K562 (cell line): ENCODE data around the gene FANK1. TPM values are rescaled to one million over a fixed set of nuclear protein-coding genes. Genes with fewer than 3 reads are reported as not detected.
"Not testable (repeated sequence)": the region's sequence is repeated elsewhere in the genome, so short reads cannot be mapped to it uniquely, and the experiment has no call there.

Source experiments
- ATAC-seq: fragments of 200-7000 bp; cut with Tn5 transposase; 3 replicates; pipeline ENCODE4 v1.9.1; 2020; ENCODE audit warnings: moderate library complexity
- BruUV-seq: library from RNA; stranded (reverse); fragments of 400-500 nt; replicated peaks from 2 replicates; lab custom pipeline; 2021; lab: Mats Ljungman, UMichigan
- CTCF ChIA-PET: fragments of 300-600 bp; formaldehyde crosslinking; extraction: SDS; loops from one replicate; lab custom pipeline; 2021; ENCODE audit warnings: low intra/inter-chr PET ratio; lab: Yijun Ruan, JAX
- POLR2A ChIA-PET: fragments of 300-600, 350-650 bp; sonication (Branson Sonifier 250); formaldehyde crosslinking; extraction: SDS; loops from one replicate; lab custom pipeline; 2021; ENCODE audit warnings: antibody characterized with exemption, inconsistent platforms; lab: Yijun Ruan, JAX
- DNase-seq, 4 experiments: peaks; one replicate each; pipeline versions ENCODE4 v3.0.0 to v3.0.0-alpha.2; 2011 to 2018; ENCODE audit warnings: low spot score in 3 of 4, mixed read lengths in 3 of 4; ENCODE audit errors: extremely low read depth in 1 of 4
- FAIRE-seq: peaks from 2 replicates; lab custom pipeline; 2011; peaks lifted over from hg19 to GRCh38; lab: Jason Lieb, UNC
- H2AFZ ChIP-seq: 2 replicates; pipeline ENCODE4 v1.6.0; 2011; ENCODE audit warnings: low read depth, low read length, control low read depth, inconsistent platforms
- H3K27ac ChIP-seq: fragments of 200-600 bp; 3 replicates; pipeline ENCODE4 v1.8.0; 2011; ENCODE audit warnings: low read depth, mild to moderate bottlenecking, control low read depth, inconsistent platforms, low read length, moderate library complexity, mixed read lengths; ENCODE audit errors: extremely low read depth
- H3K27me3 ChIP-seq, 2 experiments: fragments of 300-600 bp in 1 of 2; 2 replicates in 1 of 2; 3 replicates in 1 of 2; pipeline versions ENCODE4 v1.6.0 to v1.8.0; 2011; ENCODE audit warnings: inconsistent platforms in 2 of 2, low read length in 2 of 2, mild to moderate bottlenecking in 1 of 2, mixed read lengths in 1 of 2, moderate library complexity in 1 of 2; ENCODE audit not compliant: control insufficient read depth in 2 of 2, insufficient read depth in 2 of 2
- H3K36me3 ChIP-seq: fragments of 300-600 bp; 3 replicates; pipeline ENCODE4 v1.8.0; 2011; ENCODE audit warnings: mild to moderate bottlenecking, low read length, inconsistent platforms; ENCODE audit not compliant: control insufficient read depth, insufficient read depth
- H3K4me1 ChIP-seq, 2 experiments: fragments of 200-600 bp in 1 of 2; replicated peaks in 1 of 2; 2 replicates in 1 of 2; 3 replicates in 1 of 2; pipeline versions ENCODE4 v1.5.1 to v1.8.0; 2011; ENCODE audit warnings: inconsistent platforms in 2 of 2, low read length in 2 of 2, mild to moderate bottlenecking in 1 of 2, mixed read lengths in 1 of 2, moderate library complexity in 1 of 2; ENCODE audit not compliant: control insufficient read depth in 2 of 2, insufficient read depth in 2 of 2
- H3K4me2 ChIP-seq: 2 replicates; pipeline ENCODE4 v1.6.1; 2011; ENCODE audit warnings: low read length, control low read depth, inconsistent platforms, mixed read lengths; ENCODE audit not compliant: insufficient read depth
- H3K4me3 ChIP-seq: fragments of 200-600 bp; sonication (generic), shearing (Covaris generic); 2 replicates; pipeline ENCODE4 v1.5.1; 2016; ENCODE audit warnings: control low read depth, inconsistent platforms
- H3K79me2 ChIP-seq: fragments of 200-600 bp; 3 replicates; pipeline ENCODE4 v1.8.0; 2011; ENCODE audit warnings: low read length, inconsistent platforms; ENCODE audit not compliant: control insufficient read depth, insufficient read depth
- H3K9ac ChIP-seq, 2 experiments: 2 replicates each; pipeline versions ENCODE4 v1.6.0 to v1.6.1; 2011; ENCODE audit warnings: low read depth in 2 of 2, low read length in 2 of 2, control low read depth in 1 of 2, inconsistent platforms in 1 of 2, mild to moderate bottlenecking in 1 of 2, mixed read lengths in 1 of 2; ENCODE audit not compliant: insufficient read depth in 1 of 2
- H3K9me1 ChIP-seq: one replicate; pipeline ENCODE4 v1.6.0; 2011; ENCODE audit warnings: inconsistent platforms, mild to moderate bottlenecking, low read length, moderate library complexity; ENCODE audit not compliant: control insufficient read depth, insufficient read depth
- H3K9me3 ChIP-seq: replicated peaks from 2 replicates; pipeline ENCODE4 v1.5.1; 2011; ENCODE audit warnings: low read depth, low read length, inconsistent platforms; ENCODE audit not compliant: control insufficient read depth, insufficient read depth
- H4K20me1 ChIP-seq: replicated peaks from 2 replicates; pipeline ENCODE4 v1.6.1; 2011; ENCODE audit warnings: low read length, inconsistent platforms, mixed read lengths; ENCODE audit not compliant: control insufficient read depth, insufficient read depth
- SPI1 ChIP-seq: IDR thresholded peaks from 2 replicates; pipeline ENCODE4 v1.6.1; 2011; ENCODE audit warnings: low read depth, low read length, control low read depth, borderline replicate concordance
- WGBS: fragments of 100-300 bp; shearing (Covaris generic); methylation state at CpG from one replicate; pipeline ENCODE4 v1.1.6; 2016; ENCODE audit warnings: low coverage, mixed read lengths; ENCODE audit not compliant: insufficient coverage; ENCODE audit errors: missing lambda C conversion rate; 5-methylcytosine and 5-hydroxymethylcytosine counted together
- in situ Hi-C: fragments of 300-500 bp; cut with MboI; formaldehyde crosslinking; loops from 4 replicates; pipeline ENCODE4 v1.15.0; 2018; ENCODE audit warnings: inconsistent platforms, mixed read lengths
- intact Hi-C: fragments of 100-400 bp; cut with micrococcal nuclease; formaldehyde crosslinking; loops from 2 replicates; pipeline ENCODE4 v1.14.2; 2022
- polyA plus RNA-seq, 8 experiments: library from polyadenylated mRNA; depleted of rRNA in 4 of 8; stranded (reverse) in 5 of 8; unstranded in 3 of 8; fragments of >200 nt; fragmentation: Nextera tagmentation in 2 of 8; fragmentation: Illumina TruSeq in 1 of 8; extraction: Ambion mirVana in 2 of 8; extraction: Trizol in 1 of 8; gene quantifications; 2 replicates each; pipeline versions ENCODE4 v1.2.1 to v1.2.3, GENCODE V29; 2011 to 2014; ENCODE audit warnings: inconsistent platforms in 1 of 8, missing spikeins in 1 of 8
- total RNA-seq, 7 experiments: library from RNA; depleted of rRNA in 6 of 7; stranded (reverse); fragments of >200 nt in 6 of 7; fragmentation: Illumina TruSeq in 2 of 7; extraction: Trizol in 2 of 7; gene quantifications; 2 replicates each; pipeline versions ENCODE4 v1.2.1 to v1.2.3, GENCODE V29; 2011 to 2021; ENCODE audit warnings: low replicate concordance in 1 of 7

Gene FANK1
- total and polyA plus RNA-seq, 9 of the 15 experiments (the other 6 are each of a cell fraction or from before 2014, with no cell fraction given): 0.11 to 2.3 (median 0.51) TPM; not detected in 1

DNA sequence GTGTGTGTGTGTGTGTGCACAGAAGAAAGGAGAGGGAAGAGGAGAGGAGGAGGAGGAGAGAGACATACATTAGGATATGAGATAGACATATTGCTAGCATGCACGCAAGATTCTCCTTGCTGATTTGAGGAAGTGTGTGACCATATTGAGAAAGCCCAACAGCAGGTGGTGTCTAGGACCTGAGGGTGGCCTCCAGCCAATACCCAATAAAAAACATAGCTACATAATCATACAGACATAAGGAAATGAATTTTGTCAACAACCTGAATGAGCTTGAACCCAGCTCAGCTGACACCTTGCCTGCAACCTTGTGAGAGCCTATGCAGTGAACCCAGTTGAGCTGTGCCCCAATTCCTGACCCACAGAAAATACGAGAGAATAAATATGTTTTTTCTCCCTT is 11.2 kb downstream of the FANK1 start:
- FAIRE-seq, intact Hi-C loops, BruUV-seq, H3K4me2 ChIP-seq, POLR2A ChIA-PET, H4K20me1 ChIP-seq, H3K9me1 ChIP-seq, H3K27me3 ChIP-seq, H3K79me2 ChIP-seq, H3K4me1 ChIP-seq, H3K9me3 ChIP-seq, DNase-seq, ATAC-seq, in situ Hi-C loops, H3K4me3 ChIP-seq, CTCF ChIA-PET, H3K36me3 ChIP-seq, H3K9ac ChIP-seq: not testable (repeated sequence)
- WGBS: 6% methylated on average over 1 of the region's 2 CpGs
- TF ChIP-seq SPI1: peak; percentile 64; the same call in 1 of the 2 replicates
- TF ChIP-seq, all 486 proteins: peak for 1; not testable (repeated sequence) for 485
- not testable (repeated sequence) for H2AFZ ChIP-seq, H3K27ac ChIP-seq

DNA sequence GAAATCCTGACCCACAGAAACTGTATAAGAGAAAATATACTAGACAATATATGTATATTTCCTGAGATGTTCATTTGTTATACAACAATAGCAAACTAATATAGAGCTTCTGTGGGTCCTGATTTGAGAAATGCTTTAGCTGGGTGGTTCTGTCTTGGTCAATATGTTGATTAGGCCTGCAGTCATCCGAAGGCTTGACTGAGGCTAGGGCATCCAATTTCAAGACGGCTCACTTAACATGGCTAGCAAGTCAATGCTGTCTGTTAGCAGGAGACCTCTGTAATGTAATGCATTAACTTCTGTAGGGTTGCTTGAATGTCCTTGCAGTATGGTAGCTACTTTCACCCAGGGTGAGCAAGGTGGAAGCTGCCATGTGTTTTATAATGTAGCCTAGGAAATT is 12.4 kb downstream of the FANK1 start:
- H3K79me2 ChIP-seq, DNase-seq, H3K9me1 ChIP-seq, CTCF ChIA-PET, H3K36me3 ChIP-seq, H3K27me3 ChIP-seq, POLR2A ChIA-PET, H3K27ac ChIP-seq, H3K9ac ChIP-seq, H4K20me1 ChIP-seq, H3K4me1 ChIP-seq, H3K9me3 ChIP-seq, in situ Hi-C loops, BruUV-seq, H3K4me3 ChIP-seq, H2AFZ ChIP-seq, intact Hi-C loops, FAIRE-seq, H3K4me2 ChIP-seq: not testable (repeated sequence)
- WGBS: 2% methylated on average over 2 of the region's 2 CpGs
- peak; percentile 42; the same call in 1 of the 3 replicates for ATAC-seq

DNA sequence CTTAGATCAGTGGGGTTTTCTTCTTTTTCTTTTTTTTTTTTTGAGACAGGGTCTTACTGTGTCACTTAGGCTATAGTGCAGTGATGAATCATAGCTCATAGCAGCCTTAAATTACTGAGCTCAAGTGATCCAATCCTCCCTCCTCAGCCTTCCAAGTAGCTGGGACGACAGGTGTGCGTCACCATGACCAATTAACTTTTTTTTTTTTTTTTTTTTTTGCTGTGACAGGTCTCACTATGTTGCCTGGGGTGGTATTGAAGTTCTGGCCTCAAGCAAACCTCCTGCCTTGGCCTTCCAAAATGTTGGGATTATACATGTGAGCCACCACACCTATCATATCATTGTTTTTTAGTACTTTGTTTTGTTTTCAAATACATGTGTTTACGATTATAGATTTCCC is 13.1 kb downstream of the FANK1 start:
- H3K9me3 ChIP-seq, BruUV-seq, H3K4me3 ChIP-seq, POLR2A ChIA-PET, H3K36me3 ChIP-seq, H3K9ac ChIP-seq, ATAC-seq, H3K4me1 ChIP-seq, H4K20me1 ChIP-seq, H3K27me3 ChIP-seq, intact Hi-C loops, in situ Hi-C loops, DNase-seq, H3K9me1 ChIP-seq, FAIRE-seq, H3K79me2 ChIP-seq, CTCF ChIA-PET, H3K4me2 ChIP-seq, H3K27ac ChIP-seq, H2AFZ ChIP-seq: not testable (repeated sequence)
- WGBS: 63% methylated on average over 1 of the region's 3 CpGs
